Lower leg skin (tissue), 4 donors: ENCODE measurements around the gene MYL6B. TPM values are rescaled to one million over a fixed set of nuclear protein-coding genes. Genes with fewer than 3 reads are reported as not detected.

Experiments used
- DNase-seq, 2 donors: peaks; one replicate each; pipeline ENCODE4 v3.0.0-alpha.2; 2019; ENCODE audit warnings: low spot score in 2 of 2
- H3K4me3 ChIP-seq: fragments of 200-600 bp; sonication (generic); 2 replicates; pipeline ENCODE4 v1.5.1; 2017; ENCODE audit warnings: mild to moderate bottlenecking, low read depth; ENCODE audit not compliant: poor library complexity, severe bottlenecking
- POLR2A ChIP-seq, 2 donors: fragments of 450-650 bp; IDR thresholded peaks; one replicate each; pipeline ENCODE4 v1.6.1; 2016 to 2017; ENCODE audit warnings: antibody characterized with exemption in 2 of 2, mild to moderate bottlenecking in 1 of 2, moderate library complexity in 1 of 2
- WGBS, 2 donors: methylation state at CpG; one replicate each; pipeline ENCODE4 v1.1.5; 2018; 5-methylcytosine and 5-hydroxymethylcytosine counted together
- intact Hi-C: fragments of 100-400 bp; cut with DNase I; formaldehyde crosslinking; loops from one replicate; pipeline ENCODE4 v1.15.0; 2023; ENCODE audit warnings: low total_unique reads
- total RNA-seq, 4 donors: library from RNA; depleted of rRNA; stranded (reverse); fragments of >200 nt; gene quantifications; one replicate each; pipeline ENCODE4 v1.1.0, GENCODE V29; 2016
- TF ChIP-seq, protein P1 (sequence below), 3 donors: fragments of 450-650 bp; IDR thresholded peaks; one replicate each; pipeline ENCODE4 v1.5.1; 2016; ENCODE audit warnings: antibody characterized with exemption in 3 of 3, mild to moderate bottlenecking in 3 of 3, moderate library complexity in 2 of 3

Gene MYL6B
- total RNA-seq, 4 donors from 2014 or later: 9.0 to 40.1 (median 22.5) TPM

DNA sequence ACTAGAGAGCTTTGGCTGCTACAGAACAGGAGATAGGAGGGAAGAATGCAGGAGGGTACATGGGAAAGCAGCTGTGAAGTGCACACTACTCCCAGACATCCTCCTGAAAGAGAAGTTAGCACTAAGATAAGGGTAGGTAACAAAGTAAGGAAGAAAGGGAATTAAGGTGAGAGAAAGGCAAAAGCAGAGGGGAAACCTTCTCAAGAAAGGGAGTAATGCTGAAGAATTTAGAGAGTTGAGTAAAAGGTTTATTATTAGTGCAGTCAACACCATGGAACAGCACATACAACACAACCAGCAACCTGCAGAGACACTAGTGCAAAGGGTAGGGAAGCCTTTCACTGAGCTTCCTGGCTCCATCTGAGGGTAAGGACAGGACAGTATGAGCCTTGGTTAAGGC is 51.9 kb downstream of the MYL6B start:
- DNase-seq: no peak
- intact Hi-C loops: no loop called here
- H3K4me3 ChIP-seq: no peak overlapping the region
- TF ChIP-seq, protein P1, sequence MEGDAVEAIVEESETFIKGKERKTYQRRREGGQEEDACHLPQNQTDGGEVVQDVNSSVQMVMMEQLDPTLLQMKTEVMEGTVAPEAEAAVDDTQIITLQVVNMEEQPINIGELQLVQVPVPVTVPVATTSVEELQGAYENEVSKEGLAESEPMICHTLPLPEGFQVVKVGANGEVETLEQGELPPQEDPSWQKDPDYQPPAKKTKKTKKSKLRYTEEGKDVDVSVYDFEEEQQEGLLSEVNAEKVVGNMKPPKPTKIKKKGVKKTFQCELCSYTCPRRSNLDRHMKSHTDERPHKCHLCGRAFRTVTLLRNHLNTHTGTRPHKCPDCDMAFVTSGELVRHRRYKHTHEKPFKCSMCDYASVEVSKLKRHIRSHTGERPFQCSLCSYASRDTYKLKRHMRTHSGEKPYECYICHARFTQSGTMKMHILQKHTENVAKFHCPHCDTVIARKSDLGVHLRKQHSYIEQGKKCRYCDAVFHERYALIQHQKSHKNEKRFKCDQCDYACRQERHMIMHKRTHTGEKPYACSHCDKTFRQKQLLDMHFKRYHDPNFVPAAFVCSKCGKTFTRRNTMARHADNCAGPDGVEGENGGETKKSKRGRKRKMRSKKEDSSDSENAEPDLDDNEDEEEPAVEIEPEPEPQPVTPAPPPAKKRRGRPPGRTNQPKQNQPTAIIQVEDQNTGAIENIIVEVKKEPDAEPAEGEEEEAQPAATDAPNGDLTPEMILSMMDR (IDR thresholded peaks at IDR 0.05): no peak
- TF ChIP-seq POLR2A (IDR thresholded peaks at IDR 0.05): no peak

DNA sequence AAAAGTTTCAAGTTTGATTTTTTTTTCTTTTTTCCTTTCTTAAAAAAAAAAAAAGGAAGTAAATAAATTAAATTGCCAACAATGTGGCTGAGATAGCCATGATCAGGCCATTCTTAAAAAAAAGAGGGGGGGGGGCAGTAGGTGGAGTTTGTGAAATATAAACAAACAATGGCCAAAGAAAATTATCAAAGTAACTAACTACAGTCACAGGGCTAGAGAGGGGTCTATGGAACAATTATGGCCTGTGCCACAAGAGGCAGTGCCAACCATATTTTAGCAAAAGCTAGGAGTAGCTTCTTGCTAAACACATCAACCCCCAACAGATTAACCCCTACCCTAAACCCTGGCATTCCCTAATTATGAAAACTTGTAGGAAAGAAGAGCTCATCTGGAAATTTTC is 53.1 kb downstream of the MYL6B start:
- DNase-seq: no peak
- intact Hi-C loops: no loop called here
- H3K4me3 ChIP-seq: no peak overlapping the region
- TF ChIP-seq, protein P1 (IDR thresholded peaks at IDR 0.05): no peak
- TF ChIP-seq POLR2A (IDR thresholded peaks at IDR 0.05): no peak

DNA sequence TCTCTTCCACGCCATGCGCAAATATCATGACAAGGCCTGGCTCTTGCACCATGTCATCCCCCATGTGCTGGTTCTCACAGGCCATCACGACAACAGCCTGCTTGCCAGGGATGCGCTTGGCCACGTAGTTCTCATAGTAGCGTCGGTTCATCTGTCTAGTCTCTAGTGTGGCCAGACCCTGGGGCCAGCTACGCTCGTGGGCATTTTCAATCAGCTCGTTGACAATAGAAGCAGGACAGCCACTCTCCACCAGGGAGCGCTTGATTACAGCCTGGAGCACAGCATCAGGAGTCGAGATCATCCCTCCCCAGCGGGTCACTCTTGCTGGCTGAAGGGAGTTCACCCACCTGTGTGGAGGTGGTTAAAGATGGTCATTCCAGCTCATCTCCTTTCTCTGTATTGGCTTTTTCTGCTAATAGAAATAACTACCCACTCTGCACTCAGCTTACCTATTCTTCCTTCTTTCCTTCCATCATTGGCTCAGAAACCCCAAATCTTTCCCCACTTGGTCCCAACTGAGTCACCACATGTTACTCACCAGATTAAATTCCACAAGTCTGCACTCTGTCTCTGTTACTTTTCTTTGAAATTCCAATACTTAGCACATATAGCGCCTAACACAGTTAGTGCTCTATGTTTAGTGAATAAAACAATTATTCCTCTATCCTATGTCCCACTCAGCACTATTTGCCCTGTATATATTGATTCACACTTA is 54.2 kb downstream of the MYL6B start:
- intact Hi-C loops: no loop called here
- DNase-seq: no peak
- TF ChIP-seq POLR2A (IDR thresholded peaks at IDR 0.05): no peak
- TF ChIP-seq, protein P1 (IDR thresholded peaks at IDR 0.05): no peak
- WGBS, 2 donors: 55 to 65% methylated on average over 14 of the region's 14 CpGs
- no peak overlapping the region for H3K4me3 ChIP-seq

Other genes starting within 250 kb of the MYL6B start
- 10 to 100 TPM; 46.8 to 63.7 (median 49.1) TPM for gene PYM1, start 224.7 kb upstream of the MYL6B start, total RNA-seq
- gene DGKA, start 221.4 kb upstream of the MYL6B start, total RNA-seq: 100 to 1,000 TPM; 139 to 354 (median 176) TPM
- 10 to 100 TPM; 17.2 to 49.3 (median 34.2) TPM for gene PMEL, start 186.5 kb upstream of the MYL6B start, total RNA-seq
- 10 to 100 TPM; 18.3 to 25.2 (median 24.0) TPM for gene CDK2, start 185.8 kb upstream of the MYL6B start, total RNA-seq
- 100 to 1,000 TPM in 3 of 4 donors, 10 to 100 TPM in 1; 96.9 to 141 (median 129) TPM for gene RAB5B, start 178.5 kb upstream of the MYL6B start, total RNA-seq
- gene SUOX, start 155.3 kb upstream of the MYL6B start, total RNA-seq: 10 to 100 TPM in 3 of 4 donors, 1 to 10 TPM in 1; 7.6 to 21.4 (median 13.8) TPM
- gene IKZF4, start 131.5 kb upstream of the MYL6B start, total RNA-seq: 1 to 10 TPM; 2.4 to 5.8 (median 3.4) TPM
- 1,000 to 10,000 TPM in 1 of 4 donors, 100 to 1,000 TPM in 3; 390 to 2,886 (median 552) TPM for gene RPS26, start 110.7 kb upstream of the MYL6B start, total RNA-seq
- 100 to 1,000 TPM; 177 to 209 (median 202) TPM for gene ERBB3, start 72.4 kb upstream of the MYL6B start, total RNA-seq
- gene PA2G4, start 48.0 kb upstream of the MYL6B start, total RNA-seq: 100 to 1,000 TPM; 118 to 201 (median 130) TPM
- 1,000 to 10,000 TPM; 3,201 to 5,967 (median 4,725) TPM for gene RPL41, start 36.0 kb upstream of the MYL6B start, total RNA-seq
- gene ZC3H10, start 34.3 kb upstream of the MYL6B start, total RNA-seq: 1 to 10 TPM; 3.4 to 4.4 (median 3.7) TPM
- gene ESYT1, start 24.3 kb upstream of the MYL6B start, total RNA-seq: 10 to 100 TPM; 51.2 to 84.1 (median 64.9) TPM
- gene MYL6, start 5.8 kb downstream of the MYL6B start, total RNA-seq: 1,000 to 10,000 TPM in 1 of 4 donors, 100 to 1,000 TPM in 3; 700 to 1,156 (median 824) TPM
- gene SMARCC2, start 36.9 kb downstream of the MYL6B start, total RNA-seq: 10 to 100 TPM; 55.3 to 90.5 (median 63.5) TPM
- 10 to 100 TPM; 33.3 to 46.5 (median 42.1) TPM for gene RNF41, start 69.3 kb downstream of the MYL6B start, total RNA-seq
- gene NABP2, start 71.8 kb downstream of the MYL6B start, total RNA-seq: 10 to 100 TPM in 3 of 4 donors, 1 to 10 TPM in 1; 9.9 to 23.1 (median 17.9) TPM
- not detected for gene SLC39A5, start 77.5 kb downstream of the MYL6B start, total RNA-seq
- 10 to 100 TPM; 15.6 to 22.3 (median 18.7) TPM for gene ANKRD52, start 105.8 kb downstream of the MYL6B start, total RNA-seq
- 10 to 100 TPM in 1 of 4 donors, 1 to 10 TPM in 3; 2.8 to 11.0 (median 5.8) TPM for gene COQ10A, start 114.4 kb downstream of the MYL6B start, total RNA-seq
- 100 to 1,000 TPM; 118 to 156 (median 150) TPM for gene CS, start 147.7 kb downstream of the MYL6B start, total RNA-seq
- gene CNPY2, start 163.4 kb downstream of the MYL6B start, total RNA-seq: 10 to 100 TPM; 23.3 to 40.9 (median 37.7) TPM
- gene PAN2, start 181.4 kb downstream of the MYL6B start, total RNA-seq: 10 to 100 TPM; 24.2 to 60.1 (median 28.9) TPM
- under 1 TPM in 1 of 4 donors, not detected in 3; 0.45 TPM for gene IL23A, start 186.3 kb downstream of the MYL6B start, total RNA-seq
- 10 to 100 TPM; 60.8 to 98.4 (median 92.5) TPM for gene STAT2, start 207.5 kb downstream of the MYL6B start, total RNA-seq
- gene APOF, start 210.3 kb downstream of the MYL6B start, total RNA-seq: not detected